Measurements from ENCODE around the gene CRAT.

The CRAT gene

GRCh38 chr9:129111528-129112151, 1.0 kb upstream of the CRAT start:
- no peak for DNase-seq (ENCODE audit: low read depth, low spot score)

GRCh38 chr9:129109952-129110739, 447 bp downstream of the CRAT start:
- no peak for DNase-seq (ENCODE audit: low read depth, low spot score)

GRCh38 chr9:129109537-129109903, 1.1 kb downstream of the CRAT start:
- DNase-seq (ENCODE audit: low read depth, low spot score) = no peak

GRCh38 chr9:129108805-129109536, 1.6 kb downstream of the CRAT start:
- DNase-seq (ENCODE audit: low read depth, low spot score) = no peak

- no peak for DNase-seq (ENCODE audit: low read depth, low spot score)
Measured at GRCh38 chr9:129108083-129108804, 2.3 kb downstream of the CRAT start.

GRCh38 chr9:129107651-129108050, 2.9 kb downstream of the CRAT start:
- no peak for DNase-seq (ENCODE audit: low read depth, low spot score)

GRCh38 chr9:129105857-129106694, 4.5 kb downstream of the CRAT start:
- DNase-seq (ENCODE audit: low read depth, low spot score) = no peak

GRCh38 chr9:129104051-129104450, 6.5 kb downstream of the CRAT start:
- no peak for DNase-seq (ENCODE audit: low read depth, low spot score)

GRCh38 chr9:129103595-129103965, 7.0 kb downstream of the CRAT start:
- DNase-seq (ENCODE audit: low read depth, low spot score) = no peak

- DNase-seq (ENCODE audit: low read depth, low spot score) = no peak
Measured at GRCh38 chr9:129102791-129103594, 7.6 kb downstream of the CRAT start.

- DNase-seq (ENCODE audit: low read depth, low spot score) = no peak
Measured at GRCh38 chr9:129102095-129102525, 8.5 kb downstream of the CRAT start.

- no peak for DNase-seq (ENCODE audit: low read depth, low spot score)
Measured at GRCh38 chr9:129101279-129101678, 9.3 kb downstream of the CRAT start.

GRCh38 chr9:129100383-129101169, 10.0 kb downstream of the CRAT start:
- no peak for DNase-seq (ENCODE audit: low read depth, low spot score)

- no peak for DNase-seq (ENCODE audit: low read depth, low spot score)
Measured at GRCh38 chr9:129098328-129098727, 12.3 kb downstream of the CRAT start.

- no peak for DNase-seq (ENCODE audit: low read depth, low spot score)
Measured at GRCh38 chr9:129097671-129098306, 12.8 kb downstream of the CRAT start.

GRCh38 chr9:129095908-129096307, 14.7 kb downstream of the CRAT start:
- DNase-seq (ENCODE audit: low read depth, low spot score) = no peak

- no peak for DNase-seq (ENCODE audit: low read depth, low spot score)
Measured at GRCh38 chr9:129095170-129095667, 15.4 kb downstream of the CRAT start.

GRCh38 chr9:129094387-129095169, 16.0 kb downstream of the CRAT start:
- DNase-seq (ENCODE audit: low read depth, low spot score) = no peak
